Peyer's patch (tissue), 4 donors: ENCODE data around the gene SORCS3. TPM values are rescaled to one million over a fixed set of nuclear protein-coding genes. Genes with fewer than 3 reads are reported as not detected.

Experiments
- DNase-seq, 3 donors: peaks; one replicate each; pipeline ENCODE4 v3.0.0-alpha.2; 2017 to 2019
- H3K27ac ChIP-seq, 4 donors: fragments of 200-600 bp; sonication (generic); one replicate each; pipeline ENCODE4 v1.5.1; 2016 to 2019
- H3K27me3 ChIP-seq, 2 donors: fragments of 200-600 bp; sonication (generic); one replicate each; pipeline ENCODE4 v1.5.1; 2019
- H3K36me3 ChIP-seq, 3 donors: fragments of 200-600 bp; sonication (generic); one replicate each; pipeline ENCODE4 v1.5.1; 2016 to 2019
- H3K4me1 ChIP-seq, 4 donors: fragments of 200-600 bp; sonication (generic); one replicate each; pipeline ENCODE4 v1.5.1; 2016 to 2019
- H3K4me3 ChIP-seq, 4 donors: fragments of 200-600 bp; sonication (generic); 1 replicate in 3 of 4; 2 replicates in 1 of 4; pipeline ENCODE4 v1.5.1; 2016 to 2019; ENCODE audit warnings: mild to moderate bottlenecking in 1 of 4
- H3K9me3 ChIP-seq, 4 donors: fragments of 200-600 bp; sonication (generic); one replicate each; pipeline ENCODE4 v1.5.1; 2016 to 2019; ENCODE audit warnings: mild to moderate bottlenecking in 1 of 4
- CTCF ChIP-seq, 6 experiments: fragments of 450-650 bp in 4 of 6; fragments of 200-600 bp in 2 of 6; sonication (generic) in 1 of 6; IDR thresholded peaks; one replicate each; pipeline ENCODE4 v1.5.1; 2017 to 2019; ENCODE audit warnings: antibody characterized with exemption in 6 of 6, mild to moderate bottlenecking in 3 of 6, moderate library complexity in 1 of 6
- POLR2A ChIP-seq, 2 donors: fragments of 450-650 bp; IDR thresholded peaks; one replicate each; pipeline ENCODE4 v1.5.1; 2017; ENCODE audit warnings: antibody characterized with exemption in 2 of 2, mild to moderate bottlenecking in 2 of 2, moderate library complexity in 2 of 2
- total RNA-seq, 4 donors: library from RNA; depleted of rRNA; stranded (reverse); fragments of >200 nt; gene quantifications; one replicate each; pipeline ENCODE4 v1.1.0, GENCODE V29; 2016

The SORCS3 gene
- total RNA-seq, 4 donors from 2014 or later = 0.27 to 0.66 TPM; not detected in 2

GRCh38 chr10:105279101-105279500, 638.0 kb downstream of the SORCS3 start:
- Histone ChIP-seq H3K4me3 (no peak overlapping the region), H3K4me1 (no peaks in the 10 kb centered on the region), H3K27ac (no peak overlapping the region), H3K36me3 (no peaks in the 10 kb centered on the region), H3K9me3 (no peaks in the 10 kb centered on the region), H3K27me3 (no peaks in the 10 kb centered on the region)
- no peak for DNase-seq
- TF ChIP-seq POLR2A (IDR thresholded peaks at IDR 0.05) (no peak), CTCF (IDR thresholded peaks at IDR 0.05) (no peak)

- Histone ChIP-seq H3K27ac (no peak overlapping the region), H3K4me1 (no peaks in the 10 kb centered on the region), H3K4me3 (no peak overlapping the region), H3K27me3 (no peaks in the 10 kb centered on the region), H3K9me3 (no peaks in the 10 kb centered on the region), H3K36me3 (no peaks in the 10 kb centered on the region)
- no peak for TF ChIP-seq CTCF (IDR thresholded peaks at IDR 0.05)
- no peak for TF ChIP-seq POLR2A (IDR thresholded peaks at IDR 0.05)
- DNase-seq = no peak
Observed at GRCh38 chr10:105280895-105281294, 639.8 kb downstream of the SORCS3 start.

GRCh38 chr10:105284476-105285215, 643.6 kb downstream of the SORCS3 start:
- TF ChIP-seq POLR2A (IDR thresholded peaks at IDR 0.05) (no peak), CTCF (IDR thresholded peaks at IDR 0.05) (no peak)
- H3K4me3 ChIP-seq = no peak overlapping the region
- no peaks in the 10 kb centered on the region for H3K27me3 ChIP-seq
- H3K4me1 ChIP-seq = no peaks in the 10 kb centered on the region
- no peak overlapping the region for H3K27ac ChIP-seq
- no peaks in the 10 kb centered on the region for H3K9me3 ChIP-seq
- no peaks in the 10 kb centered on the region for H3K36me3 ChIP-seq
- DNase-seq = no peak

DNA sequence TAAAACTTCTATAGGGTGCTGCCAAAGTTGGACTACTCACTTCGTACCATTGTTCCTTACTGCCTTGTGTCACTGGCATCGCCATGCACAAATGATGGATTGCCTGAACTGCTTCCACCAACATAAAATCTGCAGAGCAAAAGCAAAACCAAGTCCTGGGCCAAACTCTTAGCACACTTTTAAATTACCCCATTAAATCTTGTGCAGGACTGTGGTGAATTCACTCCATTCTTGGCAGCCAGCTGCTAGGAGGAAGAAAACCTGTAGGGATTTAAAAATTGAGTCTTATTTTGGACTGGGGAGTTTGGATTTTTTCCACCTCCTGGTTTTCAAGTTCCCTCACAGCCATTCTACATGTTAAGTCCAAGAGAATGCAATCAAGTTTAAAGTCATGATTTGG, 646.9 kb downstream of the SORCS3 start:
- no peaks in the 10 kb centered on the region for H3K36me3 ChIP-seq
- DNase-seq = no peak
- TF ChIP-seq POLR2A (IDR thresholded peaks at IDR 0.05) (no peak), CTCF (IDR thresholded peaks at IDR 0.05) (no peak)
- no peak overlapping the region for H3K4me3 ChIP-seq
- no peaks in the 10 kb centered on the region for H3K9me3 ChIP-seq
- no peak overlapping the region for H3K27ac ChIP-seq
- H3K4me1 ChIP-seq = no peaks in the 10 kb centered on the region
- H3K27me3 ChIP-seq = no peaks in the 10 kb centered on the region

GRCh38 chr10:105288613-105289012, 647.5 kb downstream of the SORCS3 start:
- Histone ChIP-seq H3K27ac (no peak overlapping the region), H3K36me3 (no peaks in the 10 kb centered on the region), H3K9me3 (peaks cover 0 to 4% (median 0%) of the 10 kb centered on the region in 4 donors), H3K27me3 (no peaks in the 10 kb centered on the region), H3K4me1 (no peaks in the 10 kb centered on the region), H3K4me3 (no peak overlapping the region)
- TF ChIP-seq POLR2A (IDR thresholded peaks at IDR 0.05) = no peak
- no peak for TF ChIP-seq CTCF (IDR thresholded peaks at IDR 0.05)
- DNase-seq = no peak
